GM18517 (cell line): Measurements from ENCODE around the gene NCAPH2.
A peak's percentile ranks its signal among the peaks of the same experiment; 100 is the strongest.

Source experiments
- ATAC-seq: cut with Tn5 transposase; IDR thresholded peaks from one replicate; pipeline ENCODE4 v1.9.1; 2021; ENCODE audit warnings: mild to moderate bottlenecking, moderate library complexity; ENCODE audit not compliant: unreplicated experiment

NCAPH2 gene

DNA sequence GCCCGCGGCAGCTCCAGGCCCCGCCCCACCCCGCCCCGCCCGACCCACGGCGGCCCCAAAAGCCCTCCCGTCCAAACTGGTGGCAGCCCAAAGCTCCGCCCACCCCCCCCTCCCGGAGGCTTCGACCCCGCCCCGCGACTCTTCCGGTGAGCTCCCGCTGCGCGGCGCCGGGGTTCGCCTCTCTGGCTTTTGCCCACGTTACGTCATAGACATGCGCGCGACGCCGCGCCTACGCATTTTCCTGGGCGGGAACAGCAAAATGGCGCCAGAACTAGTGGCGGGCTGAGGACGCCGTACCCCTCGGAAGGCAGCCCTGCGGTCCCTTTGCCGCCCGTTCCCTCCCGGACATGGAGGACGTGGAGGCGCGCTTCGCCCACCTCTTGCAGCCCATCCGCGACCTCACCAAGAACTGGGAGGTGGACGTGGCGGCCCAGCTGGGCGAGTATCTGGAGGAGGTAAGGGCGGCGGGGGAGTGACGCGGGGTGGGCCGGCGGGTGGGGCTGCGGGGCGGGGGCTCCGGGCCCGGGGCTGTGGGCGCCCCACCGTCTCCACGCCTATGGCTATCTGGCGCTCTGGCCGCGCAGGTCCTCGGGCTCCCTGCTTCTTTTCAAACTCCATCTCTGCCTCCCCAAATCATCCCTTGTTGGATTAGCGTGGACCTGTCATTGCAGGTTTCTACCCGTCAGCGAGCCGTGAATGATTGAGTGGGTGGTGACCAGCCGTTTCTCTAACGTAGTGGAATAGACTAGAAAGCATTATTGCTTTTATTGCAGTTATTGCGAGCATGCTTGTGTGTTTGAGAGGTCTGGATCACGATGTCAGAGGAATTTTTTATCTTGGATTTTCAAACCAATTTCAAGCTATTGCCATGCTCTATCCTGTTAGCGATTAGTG is at the start of gene NCAPH2:
Gene NCAPH2, plus strand, starts transcription at position 234 of the 894 bp plus-strand sequence. Its CDS starts 114 bp downstream, at position 348.
- ATAC-seq, result peak; percentile 67

DNA sequence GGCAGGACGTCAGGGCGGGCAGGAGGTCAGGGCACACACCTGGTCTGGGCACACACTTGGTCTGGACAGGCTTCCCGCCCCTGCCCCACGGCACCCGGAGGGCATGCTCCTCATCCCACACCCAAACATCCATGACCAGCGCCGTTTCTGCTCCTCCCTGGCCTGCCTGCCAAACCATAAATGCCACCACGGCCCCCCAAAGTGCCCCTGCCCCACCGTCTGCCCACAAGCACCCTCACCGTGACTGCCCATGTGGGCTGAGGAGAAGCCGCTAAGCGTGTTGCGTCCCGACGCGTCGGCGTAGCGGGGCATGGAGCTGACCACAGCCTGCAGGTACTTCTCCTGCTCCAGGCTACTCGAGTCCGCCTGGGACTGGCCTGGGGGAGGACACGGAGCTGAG is 49.0 kb upstream of the NCAPH2 start:
- ATAC-seq, result no peak

DNA sequence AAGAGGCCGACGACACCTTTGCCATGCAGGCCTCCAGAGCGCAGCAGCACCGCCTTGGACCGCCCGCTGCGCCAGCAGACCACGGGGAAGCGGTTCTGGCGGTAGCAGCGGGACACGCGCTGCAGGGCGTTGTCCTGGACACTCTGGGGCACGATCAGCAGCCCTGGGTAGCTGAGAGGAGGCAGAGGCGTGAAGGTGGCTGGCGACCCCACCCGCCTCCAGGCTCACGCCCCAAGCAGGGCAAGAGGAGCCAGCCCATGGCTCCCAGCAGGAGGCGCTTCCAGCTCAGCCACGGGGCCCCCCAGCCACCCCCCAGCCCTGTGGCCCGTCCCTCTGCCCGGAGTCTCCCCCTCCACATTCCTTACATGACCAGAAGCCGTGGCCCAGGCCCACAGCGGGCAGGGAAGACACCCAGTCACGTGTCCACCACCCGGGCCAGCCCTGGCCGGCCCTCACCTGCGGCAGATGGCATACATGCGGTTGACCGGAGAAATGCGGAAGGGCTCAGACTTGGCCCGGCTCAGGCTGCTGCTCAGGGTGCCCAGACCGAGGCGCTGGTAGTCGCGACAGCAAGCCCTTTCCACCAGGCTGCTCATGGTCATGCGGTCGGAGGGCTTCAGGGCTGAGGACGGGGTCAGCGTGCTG is 48.4 kb upstream of the NCAPH2 start:
- ATAC-seq, result no peak

DNA sequence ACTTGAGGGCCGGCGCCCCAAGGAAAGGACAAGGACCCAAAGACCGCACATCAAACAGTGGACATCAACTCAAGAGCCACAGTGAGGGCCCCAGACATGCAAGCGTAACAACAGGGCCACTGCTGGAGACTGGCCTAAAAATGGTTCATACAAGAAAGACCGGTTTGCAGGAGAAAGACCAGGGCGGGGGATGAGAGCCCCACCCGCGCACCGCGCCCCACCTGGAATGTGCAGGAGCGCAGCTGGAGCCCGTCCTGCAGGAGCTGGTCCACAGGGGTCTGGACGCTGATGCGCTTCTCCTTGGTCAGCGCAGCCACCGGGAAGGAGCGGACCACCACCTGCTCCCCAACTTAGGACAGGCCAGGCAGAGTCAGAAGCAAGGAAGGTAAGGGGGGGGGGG is 47.1 kb upstream of the NCAPH2 start:
- ATAC-seq, result no peak

DNA sequence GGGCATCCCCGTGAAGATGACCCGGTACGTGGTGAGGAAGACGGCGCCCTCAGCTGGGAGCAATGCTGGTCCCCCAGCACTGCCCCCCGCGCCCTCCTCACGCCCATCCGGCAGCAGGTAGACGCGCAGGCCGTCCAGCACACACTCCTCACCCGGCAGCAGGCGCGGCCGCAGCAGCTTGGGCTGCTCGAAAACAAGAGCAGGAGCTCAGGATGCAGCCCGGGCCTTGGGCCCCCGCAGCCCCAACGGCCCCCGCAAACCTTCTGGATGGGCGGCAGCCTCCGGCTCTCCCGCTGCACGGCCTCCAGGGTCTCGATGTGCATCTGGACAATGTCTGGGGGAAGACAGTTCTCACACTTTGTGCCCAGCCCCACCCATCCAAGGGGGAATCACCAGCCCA is 46.5 kb upstream of the NCAPH2 start:
- ATAC-seq, result no peak

DNA sequence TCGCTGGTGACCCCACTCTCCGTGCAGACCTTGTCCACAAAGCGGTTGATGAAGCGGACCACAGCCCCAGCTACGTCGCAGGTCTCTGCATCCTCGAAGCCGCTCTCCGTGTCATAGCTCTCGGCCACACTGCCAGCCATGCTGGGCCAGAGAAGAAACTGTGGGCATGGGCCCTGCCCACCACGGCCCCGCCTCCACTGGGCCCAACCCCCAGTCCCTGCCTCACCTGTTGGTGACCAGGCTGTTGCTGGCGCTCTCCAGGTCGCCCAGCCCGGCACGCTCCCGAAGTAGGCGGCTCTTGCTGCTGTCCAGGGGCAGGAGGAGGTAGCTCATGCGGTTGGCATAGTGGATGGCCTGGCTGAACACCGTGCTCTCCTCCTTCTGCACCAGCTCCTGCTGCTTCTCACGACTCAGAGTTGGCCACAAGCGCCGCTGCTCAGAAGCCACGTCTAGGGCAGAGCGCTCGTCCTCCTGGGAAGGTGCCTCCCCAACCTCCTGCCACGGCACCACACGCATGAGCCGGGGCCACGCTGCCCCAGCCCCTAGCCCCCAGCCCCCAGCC is 46.0 kb upstream of the NCAPH2 start:
- ATAC-seq, result no peak

DNA sequence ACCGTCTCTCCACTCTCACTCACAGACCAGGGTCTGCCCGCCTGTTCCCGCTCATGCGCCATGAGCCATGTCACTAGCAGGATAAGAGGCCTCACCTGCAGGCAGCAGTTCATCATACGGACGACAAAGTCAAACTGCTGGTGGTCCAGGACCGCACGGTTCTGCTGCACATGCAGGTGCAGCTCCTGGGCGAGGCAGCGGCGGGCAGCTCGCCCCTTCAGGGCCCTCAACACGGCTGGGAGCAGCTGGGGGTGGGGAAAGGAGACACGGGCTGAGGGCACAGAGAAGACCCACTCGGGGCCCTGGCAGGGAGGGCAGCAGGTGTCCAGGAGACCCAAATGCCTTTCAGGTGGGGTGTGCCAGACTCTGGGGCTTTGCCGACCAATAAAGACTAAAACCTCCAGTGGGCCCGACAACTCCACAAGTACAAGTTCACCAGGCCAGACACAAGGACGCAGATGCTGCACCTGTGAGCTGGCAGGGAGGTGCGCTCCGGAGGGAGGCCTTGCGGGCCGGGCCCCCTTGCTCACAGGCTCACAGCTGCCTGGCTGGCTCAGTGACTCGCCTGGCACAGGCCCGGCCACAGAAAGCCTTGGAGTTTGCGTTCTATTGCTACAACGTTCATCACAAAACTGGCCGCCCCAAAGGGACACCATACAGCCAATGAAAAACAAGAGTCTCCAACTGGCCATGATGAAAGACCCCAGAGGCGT is 44.7 kb upstream of the NCAPH2 start:
- ATAC-seq, result no peak

DNA sequence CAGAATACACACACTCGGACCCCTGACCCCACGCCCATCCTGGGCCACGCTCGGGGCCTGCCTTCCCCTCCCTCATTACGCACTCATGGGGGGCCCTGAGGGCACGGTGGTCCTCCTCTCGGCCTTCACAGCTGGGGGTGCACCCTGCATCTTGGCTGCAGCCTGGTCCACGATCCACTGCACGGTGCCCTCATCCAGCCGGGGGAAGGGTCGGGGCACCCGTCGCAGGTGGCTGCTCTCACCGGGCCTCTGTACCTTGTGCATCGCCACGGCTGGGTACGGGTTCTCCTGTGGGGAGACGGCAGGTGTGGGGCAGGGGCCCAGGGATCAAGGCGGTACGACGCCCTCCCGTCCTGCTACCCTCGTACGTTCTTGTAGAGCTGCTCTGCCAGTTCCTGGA is 43.6 kb upstream of the NCAPH2 start:
- no peak for ATAC-seq

DNA sequence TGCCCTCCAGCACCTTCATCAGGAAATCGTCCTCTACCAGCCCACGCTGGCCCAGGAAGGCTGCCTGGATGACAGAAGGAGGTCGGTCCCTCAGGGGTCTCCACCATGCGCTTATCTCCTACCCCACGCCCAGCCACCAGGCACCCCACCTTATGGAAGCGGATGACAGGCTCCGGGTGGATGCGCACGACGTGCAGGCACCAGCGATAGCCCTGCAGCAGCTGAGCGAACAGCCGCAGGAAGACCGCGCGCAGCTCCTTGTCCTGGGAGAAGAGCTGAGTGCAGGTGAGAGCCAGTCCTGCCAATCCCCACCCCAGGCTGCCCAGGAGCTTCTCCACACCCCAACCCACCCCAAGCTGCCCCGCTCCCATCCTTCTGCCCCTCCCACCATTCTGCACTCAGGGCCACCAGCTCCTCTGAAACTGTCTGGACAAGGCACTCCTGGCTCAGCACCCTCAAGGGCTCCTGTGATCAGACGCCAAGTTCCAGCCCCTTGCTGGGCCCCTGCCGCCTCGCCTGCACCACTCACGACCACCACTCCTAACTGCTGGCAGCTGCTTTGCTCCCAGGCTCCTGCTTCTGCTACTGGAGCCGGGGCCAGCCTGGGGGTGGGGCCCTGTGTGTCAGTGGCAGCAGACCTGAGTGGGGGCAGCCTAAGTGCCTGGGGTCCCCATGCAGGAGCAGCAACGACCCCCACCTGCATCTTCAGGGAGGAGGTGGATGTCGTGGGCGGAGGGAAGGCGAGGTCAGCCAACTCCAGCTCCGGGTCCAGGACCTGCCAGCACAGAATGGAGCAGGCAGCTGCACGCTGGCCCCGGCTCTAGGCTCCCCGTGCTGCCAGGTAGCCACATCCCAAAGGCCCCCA is 42.7 kb upstream of the NCAPH2 start:
- ATAC-seq, result no peak

DNA sequence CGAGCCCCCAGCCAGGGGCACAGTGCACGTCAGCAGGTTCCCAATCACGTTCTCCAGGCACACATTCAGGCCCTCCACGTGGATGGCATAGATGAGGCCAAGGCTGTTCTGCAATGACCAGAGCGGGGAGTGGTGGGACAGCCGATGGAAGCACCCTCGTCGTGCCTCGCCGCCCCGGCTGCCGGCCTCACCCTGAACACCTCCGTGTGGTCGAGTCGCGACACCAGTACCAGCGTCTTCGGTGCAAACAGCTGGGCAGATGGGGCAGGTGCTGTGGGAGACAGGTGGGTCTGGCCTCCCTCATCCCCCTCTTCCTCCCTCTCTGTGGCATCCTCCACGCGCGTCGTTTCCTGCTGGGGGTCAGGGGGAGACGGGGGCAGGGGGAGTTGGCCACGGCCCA is 40.7 kb upstream of the NCAPH2 start:
- no peak for ATAC-seq

DNA sequence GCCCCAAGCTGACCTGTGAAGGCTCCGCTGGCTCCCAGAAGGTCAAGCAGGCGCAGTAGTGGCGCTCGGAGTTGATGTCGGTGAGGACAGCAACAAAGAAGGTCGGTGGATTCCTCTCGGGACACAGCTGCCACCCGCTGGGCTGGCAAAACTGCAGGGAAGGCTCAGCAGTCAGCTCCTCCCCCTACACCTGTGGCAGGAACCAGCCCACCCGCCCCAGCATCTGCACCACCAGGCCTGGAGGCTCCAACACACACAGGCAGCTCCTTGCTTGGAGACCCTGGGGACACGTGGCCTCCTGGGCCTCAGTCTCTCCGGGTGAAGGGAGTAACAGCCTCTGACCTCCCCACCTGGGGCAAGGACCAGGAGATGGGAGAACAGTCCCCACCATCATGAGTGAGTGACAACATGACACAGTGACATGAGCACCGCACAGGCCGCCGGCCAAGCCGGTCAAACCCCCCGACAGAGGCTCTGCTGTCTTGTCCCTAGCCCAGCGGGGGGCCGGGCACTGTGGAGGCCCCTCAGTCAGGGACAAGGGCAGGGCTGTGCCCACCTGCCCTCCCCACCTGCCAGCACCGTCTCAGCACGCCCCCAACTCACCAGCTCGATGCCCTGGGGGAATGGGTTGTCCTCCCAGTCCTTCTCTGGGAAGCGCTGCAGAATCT is 40.1 kb upstream of the NCAPH2 start:
- ATAC-seq, result no peak

DNA sequence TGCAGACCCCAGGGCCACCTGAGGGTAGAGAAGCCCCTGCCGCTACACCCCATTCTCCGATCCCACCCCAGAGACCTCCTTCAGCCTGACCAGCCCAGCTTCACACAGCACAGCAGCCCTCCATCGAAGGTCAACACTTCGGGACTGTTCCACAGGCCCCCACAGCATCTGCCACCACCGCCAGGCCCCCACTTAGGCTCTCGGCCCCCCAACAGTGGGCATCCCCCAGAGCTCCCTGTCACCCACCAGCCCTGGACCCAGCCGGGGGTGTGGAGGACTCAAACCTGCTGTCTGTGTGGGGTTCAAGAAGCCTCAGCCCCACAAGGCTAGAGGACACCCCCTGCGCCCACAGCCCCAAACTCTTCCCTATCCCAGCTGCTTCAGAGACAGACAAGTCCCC is 39.4 kb upstream of the NCAPH2 start:
- no peak for ATAC-seq

DNA sequence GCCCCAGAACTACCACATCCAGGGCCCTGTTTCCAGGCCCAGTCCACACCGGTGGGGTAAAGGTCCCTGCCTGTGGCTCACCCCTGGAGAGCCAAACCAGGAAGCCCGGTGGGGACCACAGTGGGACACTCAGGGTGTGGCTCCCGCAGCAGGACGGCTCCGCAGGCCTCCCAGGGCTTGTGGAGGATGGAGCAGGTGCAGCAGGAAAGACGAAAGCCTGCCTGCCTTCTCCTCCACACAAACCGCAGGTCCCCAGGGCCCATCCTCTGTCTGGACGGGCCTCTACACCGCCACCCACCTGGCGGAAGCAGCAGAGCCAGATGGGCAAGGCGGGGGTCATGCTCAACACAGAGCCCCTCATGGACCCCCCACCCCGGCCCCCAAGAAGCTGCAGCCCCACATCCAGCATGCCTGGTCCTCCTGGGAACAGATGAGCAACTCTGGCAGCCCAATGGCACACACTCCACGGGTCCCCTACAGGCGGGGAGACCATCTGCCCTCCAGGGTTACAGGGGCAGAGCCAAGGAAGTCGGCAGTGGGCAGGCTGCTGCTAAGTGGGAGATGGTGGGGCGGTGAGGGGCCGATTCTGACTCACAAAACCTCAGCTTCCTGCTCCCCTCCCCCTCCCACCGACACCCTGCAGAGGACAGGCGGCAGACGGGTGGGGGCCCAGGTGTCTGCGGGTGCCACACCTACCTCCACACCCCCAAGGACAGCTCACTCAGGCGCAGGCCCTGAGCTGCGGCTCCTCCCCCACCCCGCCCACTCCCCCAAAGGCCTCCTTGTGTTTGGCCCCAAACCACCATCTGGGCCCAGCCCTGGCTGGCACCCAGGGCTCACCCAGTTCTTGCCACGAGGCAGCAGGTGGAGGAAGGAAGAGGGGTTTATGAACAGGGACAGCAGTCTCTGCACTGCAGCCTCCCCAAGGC is 38.4 kb upstream of the NCAPH2 start:
- peak; percentile 49 for ATAC-seq

DNA sequence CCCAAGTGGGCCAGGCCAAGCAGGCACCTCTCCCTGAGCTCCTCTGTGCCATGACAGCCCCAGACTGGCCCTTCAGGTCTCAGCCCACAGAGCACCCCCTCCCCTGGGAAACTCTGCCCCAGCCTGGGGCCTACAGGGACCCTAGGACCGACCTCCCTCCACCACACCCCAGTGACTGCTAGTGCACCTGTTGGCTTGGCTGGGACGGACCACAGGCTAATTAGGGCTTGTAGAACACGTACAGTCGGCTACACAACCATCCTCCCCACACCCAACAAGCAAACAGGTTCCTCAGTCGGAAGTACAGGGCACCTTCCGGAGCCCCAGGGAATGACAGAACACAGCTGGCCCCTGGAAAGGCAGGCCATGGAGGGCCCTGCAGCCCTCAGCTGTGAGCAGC is 37.5 kb upstream of the NCAPH2 start:
- no peak for ATAC-seq

DNA sequence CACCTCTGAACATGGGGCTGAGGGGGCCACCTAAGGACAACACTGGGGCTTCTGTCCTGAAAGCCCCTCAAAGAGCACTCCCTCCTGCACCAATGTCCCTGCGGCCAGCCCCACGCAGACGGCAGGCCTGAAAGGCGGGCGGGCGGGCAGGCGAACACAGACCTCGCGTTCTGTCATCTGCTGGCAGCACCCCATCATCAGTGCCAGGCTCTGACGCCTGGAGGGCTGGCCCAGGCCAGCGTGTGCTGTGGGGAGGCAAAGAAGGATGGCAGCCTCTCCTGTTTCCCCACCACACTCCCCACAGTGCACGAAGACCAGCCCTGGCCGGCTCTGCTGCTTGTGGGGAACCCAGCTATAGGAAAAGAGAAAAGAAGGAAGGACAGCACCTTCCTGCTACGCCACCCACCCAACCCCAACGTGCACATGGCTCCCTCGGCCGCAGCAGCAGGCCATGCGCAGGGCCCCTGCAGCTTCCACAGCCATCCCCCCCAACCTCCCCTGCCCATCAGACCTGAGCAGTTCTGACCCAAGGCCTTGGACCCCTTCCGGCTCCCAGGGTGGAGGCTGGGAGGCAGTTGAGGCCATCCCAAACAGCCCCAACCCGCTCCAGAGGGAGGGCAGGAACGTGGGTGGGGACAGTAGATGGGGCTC is 36.7 kb upstream of the NCAPH2 start:
- no peak for ATAC-seq

DNA sequence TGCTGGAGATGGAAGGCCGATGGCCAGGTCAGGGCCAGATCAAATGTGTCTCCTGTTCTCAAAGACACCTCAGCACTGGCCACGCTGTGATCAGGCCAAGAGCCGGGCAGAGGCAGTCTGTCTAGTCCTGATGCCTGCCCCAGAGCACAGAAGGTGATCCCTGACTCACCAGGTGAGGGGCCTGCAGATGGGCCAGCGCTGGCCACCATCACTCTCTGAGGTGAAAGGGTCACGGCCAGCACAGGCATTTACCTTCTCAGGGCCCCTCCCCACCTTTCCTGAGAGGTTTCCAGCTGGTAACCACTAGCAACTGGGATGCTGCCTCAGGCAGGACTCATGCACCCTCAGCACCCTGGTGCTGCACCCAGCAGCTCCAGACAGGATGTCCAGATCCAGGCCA is 36.1 kb upstream of the NCAPH2 start:
- ATAC-seq, result no peak

DNA sequence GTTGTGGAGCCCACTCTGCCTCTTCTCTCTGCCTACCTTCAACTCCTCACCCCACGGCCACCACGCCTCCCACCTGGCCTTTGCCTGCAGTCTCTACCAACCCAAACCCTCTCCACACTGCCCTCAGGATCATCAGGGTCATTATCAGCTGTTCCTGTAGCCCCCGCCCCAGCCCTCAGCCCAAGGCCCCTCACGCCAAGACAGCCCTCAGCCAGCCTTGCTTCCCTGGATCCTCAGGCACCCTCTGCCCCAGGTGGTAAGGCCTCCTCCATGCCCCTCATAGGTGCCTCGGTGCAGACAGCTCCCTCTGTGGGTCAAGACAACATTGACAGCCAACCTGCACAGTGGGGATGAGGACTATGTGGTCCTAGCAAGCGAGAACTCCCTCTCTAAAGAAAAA is 34.9 kb upstream of the NCAPH2 start:
- no peak for ATAC-seq
